ENCODE measurements around the gene COQ8A. TPM values are rescaled to one million over a fixed set of nuclear protein-coding genes. Genes with fewer than 3 reads are reported as not detected.

Gene COQ8A
- total and polyA plus RNA-seq, 2 experiments from 2014 or later, result 22.9 to 26.4 TPM

DNA sequence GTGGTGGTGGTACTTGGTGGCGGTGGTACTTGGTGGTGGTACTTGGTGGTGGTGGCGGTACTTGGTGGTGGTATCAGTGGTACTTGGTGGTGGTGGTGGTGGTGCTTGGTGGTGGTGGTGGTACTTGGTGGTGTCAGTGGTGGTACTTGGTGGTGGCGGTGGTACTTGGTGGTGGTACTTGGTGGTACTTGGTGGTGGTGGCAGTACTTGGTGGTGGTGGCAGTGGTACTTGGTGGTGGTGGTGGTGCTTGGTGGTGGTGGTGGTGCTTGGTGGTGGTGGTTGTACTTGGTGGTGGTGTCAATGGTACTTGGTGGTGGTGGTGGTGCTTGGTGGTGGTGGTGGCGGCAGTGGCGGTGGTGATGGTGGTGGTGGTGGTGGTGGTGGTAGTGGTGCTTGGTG is 20.2 kb downstream of the COQ8A start:
- H3K27ac ChIP-seq, result no peak overlapping the region
- DNase-seq (ENCODE audit: low spot score), result no peak
- H3K36me3 ChIP-seq (replicated peaks; ENCODE audit: insufficient read depth, low read depth), result no peaks in the 10 kb centered on the region
- 79% methylated on average over 3 of the region's 5 CpGs for WGBS (ENCODE audit: low lambda C conversion rate, missing lambda C conversion rate)
- no peaks in the 10 kb centered on the region for H3K4me1 ChIP-seq (ENCODE audit: insufficient read depth)
- no peaks in the 10 kb centered on the region for H4K20me1 ChIP-seq (ENCODE audit: insufficient read depth, poor library complexity, severe bottlenecking)
- H3K9me2 ChIP-seq (replicated peaks; ENCODE audit: insufficient read depth), result no peaks in the 10 kb centered on the region
- H3K9me3 ChIP-seq (ENCODE audit: low read depth), result no peaks in the 10 kb centered on the region
- H3K27me3 ChIP-seq, result no peaks in the 10 kb centered on the region
- peaks cover 14% of the 10 kb centered on the region for H3K79me2 ChIP-seq
- no peak overlapping the region for H2AFZ ChIP-seq
- no peak overlapping the region for H3K4me3 ChIP-seq
- H3K4me2 ChIP-seq, result no peak overlapping the region
- TF ChIP-seq, protein P1, sequence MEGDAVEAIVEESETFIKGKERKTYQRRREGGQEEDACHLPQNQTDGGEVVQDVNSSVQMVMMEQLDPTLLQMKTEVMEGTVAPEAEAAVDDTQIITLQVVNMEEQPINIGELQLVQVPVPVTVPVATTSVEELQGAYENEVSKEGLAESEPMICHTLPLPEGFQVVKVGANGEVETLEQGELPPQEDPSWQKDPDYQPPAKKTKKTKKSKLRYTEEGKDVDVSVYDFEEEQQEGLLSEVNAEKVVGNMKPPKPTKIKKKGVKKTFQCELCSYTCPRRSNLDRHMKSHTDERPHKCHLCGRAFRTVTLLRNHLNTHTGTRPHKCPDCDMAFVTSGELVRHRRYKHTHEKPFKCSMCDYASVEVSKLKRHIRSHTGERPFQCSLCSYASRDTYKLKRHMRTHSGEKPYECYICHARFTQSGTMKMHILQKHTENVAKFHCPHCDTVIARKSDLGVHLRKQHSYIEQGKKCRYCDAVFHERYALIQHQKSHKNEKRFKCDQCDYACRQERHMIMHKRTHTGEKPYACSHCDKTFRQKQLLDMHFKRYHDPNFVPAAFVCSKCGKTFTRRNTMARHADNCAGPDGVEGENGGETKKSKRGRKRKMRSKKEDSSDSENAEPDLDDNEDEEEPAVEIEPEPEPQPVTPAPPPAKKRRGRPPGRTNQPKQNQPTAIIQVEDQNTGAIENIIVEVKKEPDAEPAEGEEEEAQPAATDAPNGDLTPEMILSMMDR (IDR thresholded peaks at IDR 0.05; ENCODE audit: poor library complexity), result no peak
- TF ChIP-seq EZH2 (IDR thresholded peaks at IDR 0.05; ENCODE audit: borderline replicate concordance), result no peak
- TF ChIP-seq EZH2phosphoT487 (IDR thresholded peaks at IDR 0.05; ENCODE audit: low read depth, severe bottlenecking, unreplicated experiment), result no peak

DNA sequence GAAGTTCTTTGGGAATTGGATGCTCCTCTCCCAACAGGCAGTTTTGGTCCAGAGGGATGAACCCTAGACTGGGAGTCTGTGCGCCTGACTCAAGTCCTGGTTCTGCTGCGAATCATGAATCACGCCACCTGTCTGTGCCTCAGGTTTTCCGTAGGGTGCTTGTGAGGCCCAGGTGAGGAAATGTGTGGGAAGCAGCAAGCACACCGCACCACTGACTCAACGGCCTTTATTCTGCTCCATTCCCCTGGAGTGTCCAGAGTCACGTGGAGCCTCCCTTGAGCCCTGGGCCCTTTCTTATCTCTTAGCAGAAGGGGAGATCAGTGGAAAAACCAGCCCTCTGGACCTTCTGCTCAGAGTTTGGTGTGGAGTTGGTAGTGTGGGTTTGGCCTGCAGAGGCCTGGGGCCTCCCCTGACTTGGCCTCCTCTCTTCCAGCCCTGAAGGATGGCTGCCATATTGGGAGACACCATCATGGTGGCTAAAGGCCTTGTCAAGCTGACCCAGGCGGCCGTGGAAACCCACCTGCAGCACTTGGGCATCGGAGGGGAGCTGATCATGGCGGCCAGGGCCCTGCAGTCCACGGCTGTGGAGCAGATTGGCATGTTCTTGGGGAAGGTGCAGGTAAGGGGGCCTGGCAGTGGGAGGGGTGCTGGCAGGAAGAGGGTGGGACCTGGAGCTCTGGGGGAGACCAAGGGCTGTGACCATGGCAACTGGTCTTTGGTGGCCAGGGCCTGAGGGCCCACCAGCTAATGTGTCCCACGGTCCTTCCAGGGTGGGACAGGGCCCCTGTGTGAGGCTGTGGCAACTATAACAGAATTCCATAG is 21.1 kb downstream of the COQ8A start:
- H4K20me1 ChIP-seq (ENCODE audit: insufficient read depth, poor library complexity, severe bottlenecking), result no peaks in the 10 kb centered on the region
- H3K4me2 ChIP-seq, result no peak overlapping the region
- H2AFZ ChIP-seq, result no peak overlapping the region
- TF ChIP-seq, protein P1 (IDR thresholded peaks at IDR 0.05; ENCODE audit: poor library complexity), result no peak
- TF ChIP-seq EZH2 (IDR thresholded peaks at IDR 0.05; ENCODE audit: borderline replicate concordance) (no peak), EZH2phosphoT487 (IDR thresholded peaks at IDR 0.05; ENCODE audit: low read depth, severe bottlenecking, unreplicated experiment) (no peak)
- WGBS (ENCODE audit: low lambda C conversion rate, missing lambda C conversion rate), result 96% methylated on average over 13 of the region's 13 CpGs
- no peaks in the 10 kb centered on the region for H3K9me2 ChIP-seq (replicated peaks; ENCODE audit: insufficient read depth)
- H3K36me3 ChIP-seq (replicated peaks; ENCODE audit: insufficient read depth, low read depth), result no peaks in the 10 kb centered on the region
- no peaks in the 10 kb centered on the region for H3K27me3 ChIP-seq
- no peak overlapping the region for H3K27ac ChIP-seq
- no peaks in the 10 kb centered on the region for H3K9me3 ChIP-seq (ENCODE audit: low read depth)
- no peak overlapping the region for H3K4me3 ChIP-seq
- H3K79me2 ChIP-seq, result peaks cover 14% of the 10 kb centered on the region
- DNase-seq (ENCODE audit: low spot score), result no peak
- H3K4me1 ChIP-seq (ENCODE audit: insufficient read depth), result no peaks in the 10 kb centered on the region

DNA sequence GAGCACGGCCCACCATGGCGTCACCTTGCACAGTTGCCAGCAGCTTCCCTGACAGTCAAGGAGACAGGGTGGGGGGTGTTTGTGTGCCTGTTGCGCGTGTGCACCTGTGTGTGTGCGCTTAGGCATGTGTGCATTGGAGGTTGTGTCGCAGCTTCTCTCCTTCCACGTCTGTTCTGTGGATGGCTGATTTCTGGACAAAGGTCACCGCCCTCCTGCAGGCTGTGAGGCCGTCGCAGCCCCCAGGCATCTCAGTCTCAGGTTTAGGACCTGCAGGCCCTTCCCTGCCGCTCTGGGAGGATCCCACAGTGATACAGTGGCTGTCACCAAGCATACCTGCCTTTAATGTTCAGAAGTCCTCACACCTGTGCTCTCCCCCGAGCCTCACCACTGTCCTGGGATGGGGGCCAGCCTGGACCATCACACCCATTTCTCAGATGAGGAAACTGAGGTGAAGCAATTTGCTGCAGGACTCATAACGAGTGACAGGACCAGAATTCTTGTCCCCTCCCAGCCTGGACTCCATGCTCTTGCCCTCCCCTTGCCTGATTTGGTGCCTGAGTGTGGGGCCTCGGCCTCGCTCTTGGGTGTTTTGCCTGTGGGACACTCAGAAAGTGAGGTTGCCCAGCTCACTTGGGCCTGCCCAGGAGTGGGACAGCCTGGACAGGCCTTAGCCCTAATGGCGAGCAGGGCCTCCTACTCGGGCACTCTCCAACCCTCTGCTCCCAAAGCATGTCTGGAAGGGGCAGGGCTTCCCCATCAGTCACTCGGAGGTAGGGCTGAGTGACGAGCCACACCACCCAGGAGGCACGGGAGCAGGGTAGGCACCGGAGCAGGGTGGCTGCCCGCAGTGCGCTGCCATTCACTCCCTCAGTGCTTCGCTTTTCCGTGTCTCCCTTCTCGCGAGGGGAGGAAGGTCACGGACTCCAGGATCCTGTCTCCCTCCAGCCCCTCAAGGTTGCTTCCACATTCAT is 22.6 kb downstream of the COQ8A start:
- no peaks in the 10 kb centered on the region for H3K4me1 ChIP-seq (ENCODE audit: insufficient read depth)
- H3K36me3 ChIP-seq (replicated peaks; ENCODE audit: insufficient read depth, low read depth), result no peaks in the 10 kb centered on the region
- no peaks in the 10 kb centered on the region for H3K9me2 ChIP-seq (replicated peaks; ENCODE audit: insufficient read depth)
- WGBS (ENCODE audit: low lambda C conversion rate, missing lambda C conversion rate), result 92% methylated on average over 26 of the region's 28 CpGs
- DNase-seq (ENCODE audit: low spot score), result no peak
- H4K20me1 ChIP-seq (ENCODE audit: insufficient read depth, poor library complexity, severe bottlenecking), result no peaks in the 10 kb centered on the region
- TF ChIP-seq EZH2 (IDR thresholded peaks at IDR 0.05; ENCODE audit: borderline replicate concordance), result no peak
- TF ChIP-seq, protein P1 (IDR thresholded peaks at IDR 0.05; ENCODE audit: poor library complexity), result no peak
- TF ChIP-seq EZH2phosphoT487 (IDR thresholded peaks at IDR 0.05; ENCODE audit: low read depth, severe bottlenecking, unreplicated experiment), result no peak
- no peak overlapping the region for H3K27ac ChIP-seq
- H3K4me2 ChIP-seq, result no peak overlapping the region
- H3K9me3 ChIP-seq (ENCODE audit: low read depth), result no peaks in the 10 kb centered on the region
- peaks cover 11% of the 10 kb centered on the region for H3K79me2 ChIP-seq
- H3K4me3 ChIP-seq, result no peak overlapping the region
- no peaks in the 10 kb centered on the region for H3K27me3 ChIP-seq
- no peak overlapping the region for H2AFZ ChIP-seq

Measured in hepatocyte (in vitro differentiated cells).